Right atrium auricular region (tissue), 2 donors: ENCODE results near the gene NRXN3. TPM values are rescaled to one million over a fixed set of nuclear protein-coding genes. Genes with fewer than 3 reads are reported as not detected.

Source experiments
- DNase-seq: peaks from one replicate; pipeline ENCODE4 v3.0.0-alpha.2; 2019; ENCODE audit warnings: low spot score
- H3K27ac ChIP-seq, 2 donors: fragments of 200-600 bp; sonication (generic); 1 replicate in 1 of 2; 2 replicates in 1 of 2; pipeline ENCODE4 v1.5.1; 2016 to 2019
- H3K27me3 ChIP-seq, 2 donors: fragments of 200-600 bp; sonication (generic); one replicate each; pipeline versions ENCODE4 v1.5.1 to v1.6.0; 2017 to 2019
- H3K36me3 ChIP-seq: fragments of 200-600 bp; sonication (generic); one replicate; pipeline ENCODE4 v1.5.1; 2016
- H3K4me1 ChIP-seq, 2 donors: fragments of 200-600 bp; sonication (generic); one replicate each; pipeline versions ENCODE4 v1.5.1 to v1.6.0; 2017 to 2019
- H3K4me3 ChIP-seq, 2 donors: fragments of 200-600 bp; sonication (generic); 1 replicate in 1 of 2; 2 replicates in 1 of 2; pipeline ENCODE4 v1.5.1; 2017 to 2019; ENCODE audit warnings: mild to moderate bottlenecking in 1 of 2, moderate library complexity in 1 of 2
- H3K9me3 ChIP-seq, 2 donors: fragments of 200-600 bp; sonication (generic); one replicate each; pipeline ENCODE4 v1.5.1; 2019
- CTCF ChIP-seq, 2 donors: fragments of 200-600 bp; sonication (generic); IDR thresholded peaks; one replicate each; pipeline ENCODE4 v1.5.1; 2019; ENCODE audit warnings: antibody characterized with exemption in 2 of 2
- total RNA-seq, 2 donors: library from RNA; depleted of rRNA; stranded (reverse); fragments of >200 nt; gene quantifications; one replicate each; pipeline ENCODE4 v1.1.0, GENCODE V29; 2016

The NRXN3 gene
- total RNA-seq, 2 donors from 2014 or later, result 2.0 to 2.3 TPM

DNA sequence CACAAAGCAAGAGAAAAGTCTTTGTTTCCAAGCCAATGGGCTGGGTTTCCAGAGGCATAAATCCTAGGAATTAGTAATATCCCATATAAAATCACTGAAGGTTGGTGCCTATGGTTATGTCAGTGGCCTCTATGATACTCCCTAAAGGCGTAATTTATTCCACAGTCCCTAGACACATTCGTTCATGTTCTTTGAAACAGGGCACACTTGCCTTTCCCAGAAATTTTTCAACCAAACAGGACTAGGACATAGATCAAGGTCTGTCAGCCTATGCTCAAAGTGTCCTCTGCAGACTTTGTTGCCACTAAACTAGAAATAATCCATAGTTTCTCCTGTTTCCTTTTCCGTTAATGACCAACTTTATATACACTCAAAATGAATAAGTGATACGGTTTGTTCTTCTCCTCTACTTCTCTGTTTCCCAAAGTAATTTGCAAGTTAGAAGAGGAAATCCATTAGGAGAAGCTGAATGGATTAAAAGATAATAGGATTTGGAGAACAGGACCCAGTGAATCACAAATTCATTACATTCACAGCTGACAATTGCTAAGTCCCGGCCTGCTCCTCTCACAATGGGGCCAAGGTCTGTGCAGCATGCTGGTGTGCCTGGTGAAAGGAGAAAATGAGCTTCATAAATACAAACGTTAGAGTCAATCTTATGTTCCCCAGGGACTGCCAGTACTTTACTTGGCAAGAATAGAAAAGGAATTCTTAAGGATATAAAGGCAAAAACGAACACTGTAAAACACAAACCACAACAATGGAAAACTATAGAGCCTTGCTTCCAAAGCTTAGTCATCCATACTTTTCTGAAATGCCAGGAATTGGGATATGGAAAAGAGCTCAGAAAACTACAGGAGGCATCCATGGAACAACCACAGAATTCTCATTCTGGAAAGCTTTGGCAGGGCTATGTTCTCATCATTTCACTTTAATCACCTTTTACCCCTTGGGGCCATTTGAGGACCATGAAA, 966.2 kb downstream of the NRXN3 start:
- Histone ChIP-seq H3K27ac (no peak overlapping the region), H3K27me3 (no peaks in the 10 kb centered on the region), H3K4me1 (no peaks in the 10 kb centered on the region), H3K9me3 (peaks cover 0 to 4% of the 10 kb centered on the region in 2 donors), H3K36me3 (no peaks in the 10 kb centered on the region), H3K4me3 (no peak overlapping the region)
- TF ChIP-seq CTCF (IDR thresholded peaks at IDR 0.05), result no peak
- DNase-seq, result no peak

- H3K4me1 ChIP-seq, result no peaks in the 10 kb centered on the region
- no peaks in the 10 kb centered on the region for H3K27me3 ChIP-seq
- no peak for DNase-seq
- H3K36me3 ChIP-seq, result no peaks in the 10 kb centered on the region
- TF ChIP-seq CTCF (IDR thresholded peaks at IDR 0.05), result no peak
- no peaks in the 10 kb centered on the region for H3K9me3 ChIP-seq
- H3K4me3 ChIP-seq, result no peak overlapping the region
- no peak overlapping the region for H3K27ac ChIP-seq
These were observed 966.9 kb downstream of the NRXN3 start for GRCh38 chr14:79137045-79137430.

- no peak for TF ChIP-seq CTCF (IDR thresholded peaks at IDR 0.05)
- H3K27me3 ChIP-seq, result no peaks in the 10 kb centered on the region
- H3K36me3 ChIP-seq, result no peaks in the 10 kb centered on the region
- H3K27ac ChIP-seq, result no peak overlapping the region
- no peak for DNase-seq
- H3K4me1 ChIP-seq, result no peaks in the 10 kb centered on the region
- no peak overlapping the region for H3K4me3 ChIP-seq
- no peaks in the 10 kb centered on the region for H3K9me3 ChIP-seq
These were observed 967.7 kb downstream of the NRXN3 start for GRCh38 chr14:79137836-79138235.

DNA sequence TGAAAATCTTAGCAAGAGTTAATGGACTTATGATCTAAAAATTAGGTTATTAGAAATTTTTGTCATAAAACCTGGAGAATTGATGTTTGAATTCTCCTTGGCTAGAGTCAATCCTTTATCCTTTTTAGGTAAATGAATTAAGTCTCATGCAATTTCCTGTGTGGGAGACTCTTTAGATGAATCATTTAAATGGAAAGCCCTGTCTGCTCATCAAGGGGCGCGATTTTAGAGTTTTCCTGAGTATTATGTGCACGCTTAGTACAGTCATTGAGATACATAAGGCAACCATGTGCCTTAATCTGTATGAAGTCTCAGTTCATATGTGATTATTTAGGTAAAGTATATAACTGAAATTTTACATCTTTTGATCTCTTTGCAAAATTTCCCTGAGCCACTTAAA, 974.7 kb downstream of the NRXN3 start:
- Histone ChIP-seq H3K27ac (no peak overlapping the region), H3K27me3 (no peaks in the 10 kb centered on the region), H3K4me3 (no peak overlapping the region), H3K9me3 (no peaks in the 10 kb centered on the region), H3K36me3 (no peaks in the 10 kb centered on the region), H3K4me1 (no peaks in the 10 kb centered on the region)
- TF ChIP-seq CTCF (IDR thresholded peaks at IDR 0.05), result no peak
- no peak for DNase-seq

DNA sequence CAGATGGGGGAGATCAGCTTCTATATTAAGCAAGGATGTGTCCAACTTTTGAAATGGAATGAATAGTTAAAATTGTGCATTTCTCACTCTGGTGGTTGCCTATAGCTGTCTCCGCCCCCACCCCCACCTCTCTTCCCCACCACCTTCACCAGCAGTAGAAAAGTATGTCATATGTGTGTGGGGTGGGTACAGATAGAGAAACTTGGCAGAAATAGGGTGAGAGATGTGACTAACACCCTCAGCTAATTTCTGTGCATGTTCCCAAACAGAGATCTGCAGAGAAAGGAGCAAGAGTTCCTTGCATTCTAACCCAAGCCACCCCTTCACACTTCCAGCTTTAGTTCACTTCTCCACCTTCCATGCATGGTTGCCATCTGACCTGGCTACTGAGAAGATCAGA, 980.1 kb downstream of the NRXN3 start:
- Histone ChIP-seq H3K27ac (no peak overlapping the region), H3K27me3 (no peaks in the 10 kb centered on the region), H3K4me3 (no peak overlapping the region), H3K4me1 (no peaks in the 10 kb centered on the region), H3K36me3 (no peaks in the 10 kb centered on the region), H3K9me3 (no peaks in the 10 kb centered on the region)
- DNase-seq, result no peak
- TF ChIP-seq CTCF (IDR thresholded peaks at IDR 0.05), result no peak
